Pancreas (tissue), 10 donors: ENCODE results near the gene PCGF1. TPM values are rescaled to one million over a fixed set of nuclear protein-coding genes. Genes with fewer than 3 reads are reported as not detected.

Source experiments
- ATAC-seq, 4 donors: fragments of 200-7000 bp; cut with Tn5 transposase; one replicate each; pipeline versions ENCODE4 v1.8.0 to v1.9.1; 2020; ENCODE audit warnings: mild to moderate bottlenecking in 4 of 4, moderate library complexity in 4 of 4
- DNase-seq, 6 donors: peaks; one replicate each; pipeline ENCODE4 v3.0.0-alpha.2; 2020
- FAIRE-seq: peaks from 2 replicates; lab custom pipeline; 2012; peaks lifted over from hg19 to GRCh38; lab: Jason Lieb, UNC
- H3K27ac ChIP-seq, 4 donors: fragments of 200-600 bp; sonication (generic); 1 replicate in 3 of 4; 2 replicates in 1 of 4; pipeline versions ENCODE4 v1.5.0 to v1.8.0; 2020
- H3K27me3 ChIP-seq, 4 donors: fragments of 200-600 bp; one replicate each; pipeline ENCODE4 v1.8.0; 2021
- H3K36me3 ChIP-seq, 3 donors: fragments of 200-600 bp; sonication (generic) in 1 of 3; one replicate each; pipeline versions ENCODE4 v1.5.0 to v1.8.0; 2020 to 2021
- H3K4me1 ChIP-seq, 3 donors: fragments of 200-600 bp; one replicate each; pipeline ENCODE4 v1.8.0; 2021
- H3K4me3 ChIP-seq, 4 donors: fragments of 200-600 bp; sonication (generic) in 2 of 4; one replicate each; pipeline versions ENCODE4 v1.5.0 to v1.8.0; 2020 to 2021
- H3K9me3 ChIP-seq, 4 donors: fragments of 200-600 bp; one replicate each; pipeline ENCODE4 v1.8.0; 2021
- WGBS, 2 donors: extraction: QIAGEN DNeasy Blood & Tissue Kit; methylation state at CpG; one replicate each; pipeline ENCODE4 v1.1.7; 2013; 5-methylcytosine and 5-hydroxymethylcytosine counted together
- intact Hi-C, 3 donors: fragments of 100-400 bp; cut with DNase I; formaldehyde crosslinking; loops; one replicate each; pipeline versions ENCODE4 v1.11.1 to v1.14.2; 2022
- polyA plus RNA-seq, 2 donors: library from polyadenylated mRNA; stranded (reverse); fragments of 200-250 nt; gene quantifications; one replicate each; pipeline ENCODE4 v1.2.3, GENCODE V29; 2013
- total RNA-seq, 6 donors: library from RNA; stranded (reverse); fragmentation: NEBNext Ultra II Directional in 4 of 6; extraction: Animal tissue kit (Norgen Biotek cat#: 25700) in 4 of 6; gene quantifications; one replicate each; pipeline versions ENCODE4 v1.2.1 to v1.2.4, GENCODE V29; 2021 to 2023
- TF ChIP-seq, protein P1 (sequence below), 4 donors: fragments of 200-600 bp; sonication (generic) in 3 of 4; IDR thresholded peaks; one replicate each; pipeline versions ENCODE4 v1.5.0 to v1.8.0; 2021; ENCODE audit warnings: antibody characterized with exemption in 4 of 4
- donor health status: healthy with polysubstance abuse.
- donor health status: DM: no; HTN: no; CAD: no; lungs with moderate emphysema.
- donor health status: DM: no; HTN: no; CAD: no.
- donor health status: control.
- donor health status: control.
- donor health status: Bipolar disorder and iron deficiency.
- donor health status: DM: yes; HTN: yes; CAD: no.
- donor health status: DM: no; HTN: no; CAD: no.
- donor health status: DM: no; HTN: no; CAD: no.
- donor health status: DM: yes; HTN: yes; CAD: no.

Gene PCGF1
- total RNA-seq (10 to 100 TPM in 4 of 6 donors, 1 to 10 TPM in 2; 8.8 to 14.9 (median 11.0) TPM), polyA plus RNA-seq (10 to 100 TPM; 14.2 to 16.4 TPM)

DNA sequence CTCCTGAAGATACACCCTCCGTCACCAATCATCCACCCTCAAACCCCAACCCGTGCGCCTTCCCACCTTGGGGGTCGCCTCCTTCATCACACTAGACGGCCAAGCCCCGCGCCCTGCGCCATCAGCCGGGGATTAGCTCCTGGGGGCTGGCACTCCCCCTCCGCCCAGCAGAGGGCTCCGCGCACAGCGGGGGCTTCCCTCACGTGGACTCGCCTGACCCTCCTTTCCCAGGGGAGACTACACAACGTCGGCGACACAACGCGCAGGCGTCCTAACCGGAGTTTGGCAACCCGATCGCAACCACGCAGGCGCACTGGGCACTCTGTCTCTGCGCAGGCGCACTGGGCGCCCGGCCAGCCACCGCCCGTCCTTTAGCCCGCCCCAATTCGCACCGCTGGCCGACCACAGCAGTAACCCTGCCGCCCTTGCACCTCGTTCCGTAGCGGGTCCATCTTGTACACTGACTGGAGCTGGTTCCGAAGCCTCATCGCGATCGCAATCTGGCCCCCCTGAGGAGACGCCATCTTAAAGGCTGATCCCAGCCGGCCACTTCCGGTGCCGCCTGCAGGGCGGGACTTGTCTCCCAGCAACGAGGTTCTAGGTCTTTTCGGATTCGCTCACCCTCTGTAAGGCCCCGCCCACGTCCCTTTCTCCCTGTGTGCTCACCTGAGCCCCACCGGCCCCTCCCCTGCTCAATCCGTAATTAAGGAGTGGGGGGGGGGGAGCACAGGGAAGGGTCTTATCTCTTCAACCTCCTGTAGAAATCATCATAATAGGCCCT lies at the start of gene PCGF1:
Gene PCGF1, minus strand, starts transcription at position 551 of the 781 bp plus-strand sequence. Its CDS starts 27 bp downstream, at position 524.
- FAIRE-seq (no peak), DNase-seq (peak; percentile 98 to 100 (median 99)), ATAC-seq (peak; percentile 93 to 97 (median 94))
- H3K4me3 ChIP-seq = peak within 1 kb of the TSS; percentile 64 to 89 (median 69)
- intact Hi-C loops = no loop called here
- peaks cover 6 to 29% (median 11%) of the 10 kb centered on the region in 3 donors for H3K4me1 ChIP-seq
- no peaks in the 10 kb centered on the region for H3K9me3 ChIP-seq
- peaks cover 0 to 7% (median 0%) of the 10 kb centered on the region in 4 donors for H3K27me3 ChIP-seq
- TF ChIP-seq, protein P1, sequence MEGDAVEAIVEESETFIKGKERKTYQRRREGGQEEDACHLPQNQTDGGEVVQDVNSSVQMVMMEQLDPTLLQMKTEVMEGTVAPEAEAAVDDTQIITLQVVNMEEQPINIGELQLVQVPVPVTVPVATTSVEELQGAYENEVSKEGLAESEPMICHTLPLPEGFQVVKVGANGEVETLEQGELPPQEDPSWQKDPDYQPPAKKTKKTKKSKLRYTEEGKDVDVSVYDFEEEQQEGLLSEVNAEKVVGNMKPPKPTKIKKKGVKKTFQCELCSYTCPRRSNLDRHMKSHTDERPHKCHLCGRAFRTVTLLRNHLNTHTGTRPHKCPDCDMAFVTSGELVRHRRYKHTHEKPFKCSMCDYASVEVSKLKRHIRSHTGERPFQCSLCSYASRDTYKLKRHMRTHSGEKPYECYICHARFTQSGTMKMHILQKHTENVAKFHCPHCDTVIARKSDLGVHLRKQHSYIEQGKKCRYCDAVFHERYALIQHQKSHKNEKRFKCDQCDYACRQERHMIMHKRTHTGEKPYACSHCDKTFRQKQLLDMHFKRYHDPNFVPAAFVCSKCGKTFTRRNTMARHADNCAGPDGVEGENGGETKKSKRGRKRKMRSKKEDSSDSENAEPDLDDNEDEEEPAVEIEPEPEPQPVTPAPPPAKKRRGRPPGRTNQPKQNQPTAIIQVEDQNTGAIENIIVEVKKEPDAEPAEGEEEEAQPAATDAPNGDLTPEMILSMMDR (IDR thresholded peaks at IDR 0.05) = no peak
- peak within 1 kb of the TSS; percentile 91 to 98 (median 94) for H3K27ac ChIP-seq
- WGBS, 2 donors = 0 to 1% methylated on average over 55 to 56 of the region's 56 CpGs
- H3K36me3 ChIP-seq = no peaks in the 10 kb centered on the region

DNA sequence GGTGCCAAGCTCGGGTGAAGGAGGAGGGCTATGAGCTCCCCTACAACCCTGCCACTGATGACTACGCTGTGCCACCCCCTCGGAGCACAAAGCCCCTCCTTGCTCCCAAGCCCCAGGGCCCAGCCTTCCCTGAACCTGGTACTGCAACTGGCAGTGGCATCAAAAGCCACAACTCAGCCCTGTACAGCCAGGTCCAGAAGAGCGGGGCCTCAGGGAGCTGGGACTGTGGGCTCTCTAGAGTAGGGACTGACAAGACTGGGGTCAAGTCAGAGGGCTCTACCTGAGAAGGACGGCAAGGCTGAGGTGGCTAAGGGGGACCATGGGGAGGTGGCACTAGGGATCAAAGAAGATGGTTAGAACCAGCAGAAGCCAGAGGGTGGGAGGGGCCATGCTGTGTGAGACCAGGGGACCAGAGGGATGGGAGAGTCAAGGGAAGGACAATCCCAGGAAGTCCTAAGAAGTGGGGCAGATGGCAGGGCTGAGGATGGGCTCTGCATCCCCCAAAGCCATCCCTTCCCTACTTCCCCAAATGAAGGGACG lies 49.4 kb upstream of the PCGF1 start:
- WGBS, 2 donors = 89 to 96% methylated on average over 6 of the region's 6 CpGs
- no peaks in the 10 kb centered on the region for H3K36me3 ChIP-seq
- H3K9me3 ChIP-seq = no peaks in the 10 kb centered on the region
- H3K4me1 ChIP-seq = no peaks in the 10 kb centered on the region
- no peaks in the 10 kb centered on the region for H3K27me3 ChIP-seq
- H3K4me3 ChIP-seq = no peak overlapping the region
- FAIRE-seq (no peak), DNase-seq (no peak), ATAC-seq (no peak)
- TF ChIP-seq, protein P1 (IDR thresholded peaks at IDR 0.05) = no peak
- H3K27ac ChIP-seq = no peak overlapping the region
- intact Hi-C loops = no loop called here

DNA sequence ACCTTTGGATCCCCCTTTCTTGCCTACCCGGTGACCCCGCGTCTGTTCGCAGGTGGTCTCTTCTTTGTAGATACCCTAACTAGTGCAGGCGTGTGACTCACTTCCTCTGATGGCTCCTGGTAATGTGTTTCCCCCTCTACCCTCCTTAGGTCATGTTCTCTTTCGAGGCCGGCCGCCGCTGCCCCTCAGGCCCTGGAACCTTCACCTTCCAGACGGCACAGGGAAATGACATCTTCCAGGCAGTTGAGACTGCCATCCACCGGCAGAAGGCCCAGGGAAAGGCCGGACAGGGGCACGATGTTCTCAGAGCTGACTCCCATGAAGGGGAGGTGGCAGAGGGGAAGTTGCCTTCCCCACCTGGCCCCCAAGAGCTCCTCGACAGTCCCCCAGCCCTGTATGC lies 48.7 kb upstream of the PCGF1 start:
- intact Hi-C loops = no loop called here
- H3K4me3 ChIP-seq = peak overlapping the region in 1 of 4 donors; percentile 93
- DNase-seq (no peak), FAIRE-seq (no peak), ATAC-seq (no peak)
- H3K27ac ChIP-seq = no peak overlapping the region
- H3K4me1 ChIP-seq = no peaks in the 10 kb centered on the region
- no peaks in the 10 kb centered on the region for H3K36me3 ChIP-seq
- 91 to 94% methylated on average over 14 of the region's 14 CpGs for WGBS, 2 donors
- TF ChIP-seq, protein P1 (IDR thresholded peaks at IDR 0.05) = no peak
- H3K27me3 ChIP-seq = no peaks in the 10 kb centered on the region
- no peaks in the 10 kb centered on the region for H3K9me3 ChIP-seq

DNA sequence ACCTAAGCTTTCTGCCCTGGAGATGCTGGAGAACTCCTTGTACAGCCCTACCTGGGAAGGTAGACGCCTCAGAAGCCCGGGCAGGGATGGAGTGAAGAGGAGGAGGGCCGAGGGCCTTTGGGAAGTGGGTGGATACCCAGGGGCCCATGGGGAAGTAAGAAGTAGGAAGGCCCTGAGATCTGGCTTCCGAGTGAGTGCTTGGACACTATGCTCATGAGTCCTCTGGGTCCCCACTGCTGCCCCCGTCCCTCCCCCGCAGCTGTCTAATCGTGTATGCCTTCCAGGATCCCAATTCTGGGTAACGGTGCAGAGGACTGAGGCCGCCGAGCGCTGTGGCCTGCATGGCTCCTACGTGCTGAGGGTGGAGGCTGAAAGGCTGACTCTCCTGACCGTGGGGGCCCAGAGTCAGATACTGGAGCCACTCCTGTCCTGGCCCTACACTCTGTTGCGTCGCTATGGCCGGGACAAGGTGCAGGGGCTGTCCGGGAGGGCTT lies 48.2 kb upstream of the PCGF1 start:
- WGBS, 2 donors = 82 to 87% methylated on average over 17 of the region's 17 CpGs
- H3K4me1 ChIP-seq = no peaks in the 10 kb centered on the region
- TF ChIP-seq, protein P1 (IDR thresholded peaks at IDR 0.05) = no peak
- no peaks in the 10 kb centered on the region for H3K9me3 ChIP-seq
- peak overlapping the region in 2 of 4 donors; percentile 65 to 77 for H3K27ac ChIP-seq
- no peak for ATAC-seq
- peak in 2 of 6 donors; percentile 35 to 53 for DNase-seq
- H3K4me3 ChIP-seq = peak overlapping the region in 3 of 4 donors; percentile 60 to 93 (median 91)
- FAIRE-seq = no peak
- H3K36me3 ChIP-seq = no peaks in the 10 kb centered on the region
- H3K27me3 ChIP-seq = no peaks in the 10 kb centered on the region
- intact Hi-C loops = no loop called here
